Calu3 (cell line): ENCODE measurements around the gene STON1. TPM values are rescaled to one million over a fixed set of nuclear protein-coding genes. Genes with fewer than 3 reads are reported as not detected.
A peak's percentile ranks its signal among the peaks of the same experiment; 100 is the strongest.

Experiments
- BruUV-seq: library from RNA; stranded (reverse); fragments of 400-500 nt; replicated peaks from 2 replicates; lab custom pipeline; 2021; lab: Mats Ljungman, UMichigan
- CTCF ChIA-PET: fragments of 300-600 bp; sonication (Branson Sonifier 250); formaldehyde crosslinking; loops from one replicate; lab custom pipeline; 2022; ENCODE audit warnings: antibody characterized with exemption; lab: Charles Lee
- DNase-seq: peaks from one replicate; pipeline ENCODE4 v3.0.0; 2022
- H3K27ac Mint-ChIP-seq: one replicate; pipeline ENCODE4 v1.8.0; 2022; ENCODE audit warnings: mixed read lengths; ENCODE audit not compliant: unreplicated experiment
- H3K27me3 Mint-ChIP-seq: one replicate; pipeline ENCODE4 v1.8.0; 2022; ENCODE audit warnings: mixed read lengths; ENCODE audit not compliant: unreplicated experiment
- H3K36me3 Mint-ChIP-seq: one replicate; pipeline ENCODE4 v1.8.0; 2022; ENCODE audit warnings: mild to moderate bottlenecking, moderate library complexity, mixed read lengths; ENCODE audit not compliant: insufficient read depth, unreplicated experiment
- H3K4me1 Mint-ChIP-seq: one replicate; pipeline ENCODE4 v1.8.0; 2022; ENCODE audit warnings: mild to moderate bottlenecking, low read depth, mixed read lengths; ENCODE audit not compliant: unreplicated experiment
- H3K4me3 Mint-ChIP-seq: one replicate; pipeline ENCODE4 v1.8.0; 2022; ENCODE audit warnings: mild to moderate bottlenecking, low read depth, moderate library complexity, mixed read lengths; ENCODE audit not compliant: unreplicated experiment
- H3K9me3 Mint-ChIP-seq: one replicate; pipeline ENCODE4 v1.8.0; 2022; ENCODE audit warnings: low read depth, mixed read lengths; ENCODE audit not compliant: unreplicated experiment
- CTCF ChIP-seq: fragments of 200-600 bp; IDR thresholded peaks from one replicate; pipeline ENCODE4 v1.8.0; 2022; ENCODE audit warnings: antibody characterized with exemption; ENCODE audit not compliant: unreplicated experiment
- intact Hi-C: fragments of 100-400 bp; cut with micrococcal nuclease; formaldehyde crosslinking; loops from one replicate; pipeline ENCODE4 v1.10.0; 2022; ENCODE audit not compliant: unreplicated experiment
- total RNA-seq: library from RNA; stranded (reverse); gene quantifications from 2 replicates; pipeline ENCODE4 v1.2.3, GENCODE V29; 2022

The STON1 gene
- total RNA-seq, 1 experiment from 2014 or later, result 1.3 TPM

GRCh38 chr2:48504647-48505327, 25.2 kb upstream of the STON1 start:
- H3K36me3 Mint-ChIP-seq, result peaks cover 9% of the 10 kb centered on the region
- H3K27ac Mint-ChIP-seq, result no peak overlapping the region
- H3K4me3 Mint-ChIP-seq, result no peak overlapping the region
- no peaks in the 10 kb centered on the region for H3K9me3 Mint-ChIP-seq
- DNase-seq, result no peak
- H3K4me1 Mint-ChIP-seq, result peaks cover 8% of the 10 kb centered on the region
- no TSS peak for BruUV-seq
- TF ChIP-seq CTCF, result no peak
- intact Hi-C loops, result no loop called here
- CTCF ChIA-PET, result no interaction called here
- no peaks in the 10 kb centered on the region for H3K27me3 Mint-ChIP-seq

GRCh38 chr2:48507111-48507510, 22.8 kb upstream of the STON1 start:
- intact Hi-C loops, result no loop called here
- no peaks in the 10 kb centered on the region for H3K27me3 Mint-ChIP-seq
- BruUV-seq, result no TSS peak

GRCh38 chr2:48508461-48509124, 21.4 kb upstream of the STON1 start:
- intact Hi-C loops, result no loop called here
- CTCF ChIA-PET, result no interaction called here
- Mint-ChIP-seq H3K27ac (peak overlapping the region; percentile 47), H3K4me1 (peaks cover 8% of the 10 kb centered on the region), H3K4me3 (no peak overlapping the region), H3K36me3 (peaks cover 11% of the 10 kb centered on the region), H3K27me3 (no peaks in the 10 kb centered on the region), H3K9me3 (no peaks in the 10 kb centered on the region)
- no peak for TF ChIP-seq CTCF
- no TSS peak for BruUV-seq
- DNase-seq, result no peak

More at GRCh38 chr2:48507111-48507510, 22.8 kb upstream of the STON1 start:
- DNase-seq, result no peak
- Mint-ChIP-seq H3K36me3 (peaks cover 11% of the 10 kb centered on the region), H3K9me3 (no peaks in the 10 kb centered on the region), H3K4me3 (no peak overlapping the region), H3K27ac (no peak overlapping the region), H3K4me1 (peaks cover 8% of the 10 kb centered on the region)
- no peak for TF ChIP-seq CTCF
- CTCF ChIA-PET, result interaction anchor here (0.7 kb wide), 1 partner anchor 28 kb away, joined by 4 read pairs; no protein-coding TSS in a partner anchor

GRCh38 chr2:48510329-48510728, 19.6 kb upstream of the STON1 start:
- no peaks in the 10 kb centered on the region for H3K27me3 Mint-ChIP-seq
- BruUV-seq, result no TSS peak
- peaks cover 11% of the 10 kb centered on the region for H3K36me3 Mint-ChIP-seq
- no peak for TF ChIP-seq CTCF
- peak overlapping the region; percentile 25 for H3K27ac Mint-ChIP-seq
- DNase-seq, result no peak
- H3K4me3 Mint-ChIP-seq, result no peak overlapping the region
- no peaks in the 10 kb centered on the region for H3K9me3 Mint-ChIP-seq
- intact Hi-C loops, result no loop called here
- CTCF ChIA-PET, result no interaction called here
- H3K4me1 Mint-ChIP-seq, result peaks cover 8% of the 10 kb centered on the region
